GM21786 (cell line): ENCODE data around the gene SCTR.

Experiments used
- ATAC-seq: cut with Tn5 transposase; IDR thresholded peaks from one replicate; pipeline ENCODE4 v1.9.1; 2021; ENCODE audit not compliant: unreplicated experiment

Gene SCTR

GRCh38 chr2:119488245-119489214 lies 35.8 kb downstream of the SCTR start:
- no peak for ATAC-seq

GRCh38 chr2:119487434-119488244 lies 36.6 kb downstream of the SCTR start:
- ATAC-seq = peak; percentile 89

GRCh38 chr2:119486886-119487285 lies 37.4 kb downstream of the SCTR start:
- no peak for ATAC-seq

- no peak for ATAC-seq
Measured at GRCh38 chr2:119486196-119486827, 38.0 kb downstream of the SCTR start.

- ATAC-seq = no peak
Measured at GRCh38 chr2:119485336-119486110, 38.8 kb downstream of the SCTR start.

GRCh38 chr2:119484834-119485233 lies 39.4 kb downstream of the SCTR start:
- no peak for ATAC-seq

GRCh38 chr2:119483896-119484718 lies 40.2 kb downstream of the SCTR start:
- ATAC-seq = no peak

- no peak for ATAC-seq
Measured at GRCh38 chr2:119483395-119483753, 40.9 kb downstream of the SCTR start.

- no peak for ATAC-seq
Measured at GRCh38 chr2:119482481-119483394, 41.5 kb downstream of the SCTR start.

- ATAC-seq = no peak
Measured at GRCh38 chr2:119481501-119482455, 42.5 kb downstream of the SCTR start.

- no peak for ATAC-seq
Measured at GRCh38 chr2:119480718-119481142, 43.6 kb downstream of the SCTR start.

- ATAC-seq = no peak
Measured at GRCh38 chr2:119480184-119480583, 44.1 kb downstream of the SCTR start.

- ATAC-seq = no peak
Measured at GRCh38 chr2:119478978-119479295, 45.3 kb downstream of the SCTR start.

- ATAC-seq = no peak
Measured at GRCh38 chr2:119478188-119478977, 45.9 kb downstream of the SCTR start.

- no peak for ATAC-seq
Measured at GRCh38 chr2:119477113-119477505, 47.2 kb downstream of the SCTR start.

- ATAC-seq = peak; percentile 77
Measured at GRCh38 chr2:119476301-119477112, 47.8 kb downstream of the SCTR start.
